HG03460 (cell line): ENCODE results near the gene AP1AR.

ENCODE experiments used
- ATAC-seq: cut with Tn5 transposase; IDR thresholded peaks from one replicate; pipeline ENCODE4 v1.9.1; 2021; ENCODE audit not compliant: unreplicated experiment

Gene AP1AR

GRCh38 chr4:112219826-112220366, 11.7 kb upstream of the AP1AR start:
- ATAC-seq, result no peak

GRCh38 chr4:112222219-112222955, 9.2 kb upstream of the AP1AR start:
- ATAC-seq, result no peak

GRCh38 chr4:112225157-112225556, 6.4 kb upstream of the AP1AR start:
- ATAC-seq, result no peak

- peak; percentile 88 for ATAC-seq
Observed at GRCh38 chr4:112230879-112231778, 458 bp upstream of the AP1AR start.

GRCh38 chr4:112234952-112235609, 3.5 kb downstream of the AP1AR start:
- no peak for ATAC-seq

GRCh38 chr4:112236040-112236439, 4.5 kb downstream of the AP1AR start:
- ATAC-seq, result no peak

GRCh38 chr4:112238833-112239232, 7.2 kb downstream of the AP1AR start:
- no peak for ATAC-seq

- no peak for ATAC-seq
Observed at GRCh38 chr4:112245383-112245782, 13.8 kb downstream of the AP1AR start.

- no peak for ATAC-seq
Observed at GRCh38 chr4:112247021-112247420, 15.4 kb downstream of the AP1AR start.

GRCh38 chr4:112251019-112251643, 19.5 kb downstream of the AP1AR start:
- no peak for ATAC-seq

GRCh38 chr4:112252234-112252633, 20.6 kb downstream of the AP1AR start:
- no peak for ATAC-seq

- ATAC-seq, result peak; percentile 83
Observed at GRCh38 chr4:112253382-112254000, 21.9 kb downstream of the AP1AR start.

GRCh38 chr4:112257098-112257497, 25.5 kb downstream of the AP1AR start:
- ATAC-seq, result no peak

- ATAC-seq, result no peak
Observed at GRCh38 chr4:112266823-112267222, 35.2 kb downstream of the AP1AR start.

- ATAC-seq, result no peak
Observed at GRCh38 chr4:112270051-112270450, 38.5 kb downstream of the AP1AR start.

GRCh38 chr4:112270640-112271421, 39.2 kb downstream of the AP1AR start:
- no peak for ATAC-seq

- ATAC-seq, result no peak
Observed at GRCh38 chr4:112272292-112272691, 40.7 kb downstream of the AP1AR start.

- no peak for ATAC-seq
Observed at GRCh38 chr4:112274959-112275358, 43.4 kb downstream of the AP1AR start.

GRCh38 chr4:112276113-112276512, 44.5 kb downstream of the AP1AR start:
- ATAC-seq, result no peak

GRCh38 chr4:112277220-112277619, 45.6 kb downstream of the AP1AR start:
- ATAC-seq, result no peak
